OCI-LY1 (cell line): Measurements from ENCODE around the gene TMPRSS11F.

Experiments
- H2AFZ ChIP-seq: fragments of 200-600 bp; sonication (generic), shearing (Covaris generic); 2 replicates; pipeline ENCODE4 v1.6.0; 2014; ENCODE audit warnings: antibody characterized with exemption, mild to moderate bottlenecking, low read length
- H3F3A ChIP-seq: fragments of 200-600 bp; sonication (generic), shearing (Covaris generic); 2 replicates; pipeline ENCODE4 v1.6.0; 2014; ENCODE audit warnings: mild to moderate bottlenecking, antibody characterized with exemption, low read length, moderate library complexity; ENCODE audit not compliant: insufficient read depth
- H3K27ac ChIP-seq: fragments of 200-600 bp; sonication (generic); 2 replicates; pipeline ENCODE4 v1.5.1; 2014; ENCODE audit warnings: low read length, mixed run types, mild to moderate bottlenecking, low read depth; ENCODE audit not compliant: poor library complexity, severe bottlenecking
- H3K27me3 ChIP-seq: fragments of 200-600 bp; sonication (generic); 2 replicates; pipeline ENCODE4 v1.6.0; 2014; ENCODE audit warnings: antibody characterized with exemption, mild to moderate bottlenecking, low read length, moderate library complexity; ENCODE audit not compliant: insufficient read depth
- H3K36me3 ChIP-seq: fragments of 200-600 bp; sonication (generic); 2 replicates; pipeline ENCODE4 v1.6.1; 2014; ENCODE audit warnings: mild to moderate bottlenecking, antibody characterized with exemption, low read length, moderate library complexity, mixed read lengths; ENCODE audit not compliant: insufficient read depth
- H3K4me1 ChIP-seq: fragments of 200-600 bp; sonication (generic); 2 replicates; pipeline ENCODE4 v1.5.1; 2014; ENCODE audit warnings: mild to moderate bottlenecking, low read length, moderate library complexity; ENCODE audit not compliant: insufficient read depth, severe bottlenecking
- H3K4me2 ChIP-seq: fragments of 200-600 bp; sonication (generic), shearing (Covaris generic); 2 replicates; pipeline ENCODE4 v1.6.1; 2014; ENCODE audit warnings: low read length
- H3K4me3 ChIP-seq: fragments of 200-600 bp; sonication (generic); 2 replicates; pipeline ENCODE4 v1.5.1; 2014; ENCODE audit warnings: low read length, low read depth, mild to moderate bottlenecking, mixed read lengths; ENCODE audit not compliant: poor library complexity, severe bottlenecking
- H3K79me2 ChIP-seq: fragments of 200-600 bp; shearing (Covaris generic); 2 replicates; pipeline ENCODE4 v1.6.1; 2016; ENCODE audit warnings: mixed run types, low read length, mixed read lengths; ENCODE audit not compliant: insufficient read depth
- H3K9ac ChIP-seq: fragments of 200-600 bp; sonication (generic), shearing (Covaris generic); 2 replicates; pipeline ENCODE4 v1.6.1; 2014; ENCODE audit warnings: mild to moderate bottlenecking, low read length, mixed read lengths
- H3K9me2 ChIP-seq: fragments of 200-600 bp; sonication (generic), shearing (Covaris generic); 2 replicates; pipeline ENCODE4 v1.6.1; 2014; ENCODE audit warnings: low read depth, mild to moderate bottlenecking, low read length, mixed read lengths
- H3K9me3 ChIP-seq: fragments of 200-600 bp; shearing (Covaris generic); 2 replicates; pipeline ENCODE4 v1.6.1; 2014; ENCODE audit warnings: low read length, mixed read lengths
- H4K20me1 ChIP-seq: fragments of 200-600 bp; sonication (generic), shearing (Covaris generic); 2 replicates; pipeline ENCODE4 v1.6.0; 2016; ENCODE audit warnings: mild to moderate bottlenecking, low read length; ENCODE audit not compliant: insufficient read depth
- CTCF ChIP-seq: fragments of 200-600 bp; sonication (generic), shearing (Covaris generic); IDR thresholded peaks from 2 replicates; pipeline ENCODE4 v1.5.1; 2017; ENCODE audit warnings: mild to moderate bottlenecking, antibody characterized with exemption, low read length, moderate library complexity, mixed read lengths
- EZH2 ChIP-seq: fragments of 200-600 bp; sonication (generic), shearing (Covaris generic); IDR thresholded peaks from 2 replicates; pipeline ENCODE4 v1.8.0; 2017; ENCODE audit warnings: borderline replicate concordance, mixed run types, mild to moderate bottlenecking, antibody characterized with exemption, low read length, moderate library complexity, mixed read lengths

TMPRSS11F gene

GRCh38 chr4:68124262-68124661, 5.4 kb downstream of the TMPRSS11F start:
- Histone ChIP-seq H3K4me1 (no peaks in the 10 kb centered on the region), H3K9me3 (no peaks in the 10 kb centered on the region), H3K4me3 (no peak overlapping the region), H3K27ac (no peak overlapping the region), H3K27me3 (no peaks in the 10 kb centered on the region), H3K9me2 (no peaks in the 10 kb centered on the region), H4K20me1 (no peaks in the 10 kb centered on the region), H3K9ac (no peak overlapping the region), H2AFZ (no peak overlapping the region), H3K79me2 (no peaks in the 10 kb centered on the region), H3F3A (no peaks in the 10 kb centered on the region), H3K4me2 (no peak overlapping the region), H3K36me3 (no peaks in the 10 kb centered on the region)
- TF ChIP-seq EZH2 (no peak), CTCF (no peak)

- Histone ChIP-seq H3K27me3 (no peaks in the 10 kb centered on the region), H3K79me2 (no peaks in the 10 kb centered on the region), H3K4me2 (no peak overlapping the region), H3K4me1 (no peaks in the 10 kb centered on the region), H3K9me2 (no peaks in the 10 kb centered on the region), H3K36me3 (no peaks in the 10 kb centered on the region), H4K20me1 (no peaks in the 10 kb centered on the region), H3K27ac (no peak overlapping the region), H3K4me3 (no peak overlapping the region), H3K9me3 (no peaks in the 10 kb centered on the region), H2AFZ (no peak overlapping the region), H3F3A (no peaks in the 10 kb centered on the region), H3K9ac (no peak overlapping the region)
- TF ChIP-seq EZH2 (no peak), CTCF (no peak)
These were observed 6.1 kb downstream of the TMPRSS11F start for GRCh38 chr4:68123525-68123924.

- Histone ChIP-seq H3K4me3 (no peak overlapping the region), H3K9me3 (no peaks in the 10 kb centered on the region), H3K27ac (no peak overlapping the region), H2AFZ (no peak overlapping the region), H3K4me1 (no peaks in the 10 kb centered on the region), H3K9me2 (no peaks in the 10 kb centered on the region), H4K20me1 (no peaks in the 10 kb centered on the region), H3K27me3 (no peaks in the 10 kb centered on the region), H3K4me2 (no peak overlapping the region), H3K36me3 (no peaks in the 10 kb centered on the region), H3K79me2 (no peaks in the 10 kb centered on the region), H3K9ac (no peak overlapping the region), H3F3A (no peaks in the 10 kb centered on the region)
- TF ChIP-seq EZH2 (no peak), CTCF (no peak)
These were observed 9.7 kb downstream of the TMPRSS11F start for GRCh38 chr4:68119921-68120320.
